ENCODE data around the gene ART1. TPM values are rescaled to one million over a fixed set of nuclear protein-coding genes. Genes with fewer than 3 reads are reported as not detected.

ART1 gene
- total RNA-seq, 1 experiment from 2014 or later = not detected

DNA sequence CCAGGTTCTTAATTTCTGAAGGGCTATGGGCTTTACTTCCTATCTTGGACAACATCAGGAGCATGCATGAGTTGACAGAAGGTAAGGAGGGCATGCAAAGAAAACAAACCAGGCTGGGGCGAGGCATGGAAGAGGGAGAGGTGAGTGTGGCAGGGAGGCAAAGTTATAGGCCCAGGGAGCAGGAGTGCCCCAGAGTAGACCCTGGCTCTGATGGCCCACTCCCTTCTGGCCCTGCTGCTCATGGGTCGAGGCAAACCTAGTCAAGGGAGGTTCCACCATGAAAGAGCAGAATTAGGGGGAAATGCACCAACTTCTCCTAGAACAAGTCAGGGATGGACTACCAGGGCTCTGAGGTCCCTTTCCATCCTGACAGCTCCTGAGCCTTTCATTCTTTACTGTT is 16.0 kb downstream of the ART1 start:
- Histone ChIP-seq H2BK120ac (ENCODE audit: low read depth, low read length, poor library complexity, severe bottlenecking) (no peak overlapping the region), H2BK5ac (ENCODE audit: insufficient read length, low read length) (no peak overlapping the region), H3K27me3 (ENCODE audit: insufficient read depth, low read length) (no peaks in the 10 kb centered on the region), H2AFZ (ENCODE audit: low read length) (no peak overlapping the region), H3K27ac (ENCODE audit: insufficient read length, low read depth, low read length) (no peak overlapping the region), H4K91ac (ENCODE audit: insufficient read length, low read depth, low read length) (no peak overlapping the region), H3K9me3 (ENCODE audit: control insufficient read depth, low read depth, low read length) (no peaks in the 10 kb centered on the region), H3K4ac (ENCODE audit: low read depth, low read length) (no peak overlapping the region), H3K23me2 (ENCODE audit: insufficient read length, low read depth, low read length, poor library complexity, severe bottlenecking) (no peaks in the 10 kb centered on the region), H3K9ac (ENCODE audit: extremely low read depth, insufficient read length, low read length) (no peak overlapping the region), H2BK20ac (ENCODE audit: low read depth, low read length, poor library complexity, severe bottlenecking) (no peak overlapping the region), H4K5ac (ENCODE audit: insufficient read length, low read depth, low read length) (no peak overlapping the region), H3T11ph (ENCODE audit: low read length) (no peak overlapping the region), H2BK12ac (ENCODE audit: insufficient read length, low read depth, low read length) (no peak overlapping the region), H2BK15ac (ENCODE audit: low read depth, low read length) (no peak overlapping the region), H3K14ac (ENCODE audit: insufficient read depth, low read length) (no peak overlapping the region), H4K20me1 (ENCODE audit: control insufficient read depth, insufficient read depth, insufficient read length) (no peaks in the 10 kb centered on the region), H4K8ac (replicated peaks; ENCODE audit: insufficient read length, low read depth, low read length) (no peak overlapping the region), H3K79me1 (ENCODE audit: insufficient read depth, low read depth, low read length, poor library complexity, severe bottlenecking) (no peaks in the 10 kb centered on the region), H3K18ac (ENCODE audit: insufficient read length, low read depth, low read length) (no peak overlapping the region), H3K56ac (ENCODE audit: insufficient read length, low read depth, low read length) (no peak overlapping the region), H3K4me1 (ENCODE audit: insufficient read depth, low read length) (no peaks in the 10 kb centered on the region), H3K79me2 (ENCODE audit: insufficient read depth, low read length) (no peaks in the 10 kb centered on the region), H2AK5ac (ENCODE audit: insufficient read length, low read length) (no peak overlapping the region), H3K23ac (ENCODE audit: insufficient read length, low read depth, low read length) (no peak overlapping the region), H3K4me2 (ENCODE audit: insufficient read depth, insufficient read length, low read length) (no peak overlapping the region)
- Mint-ChIP-seq H3K4me3 (no peak overlapping the region), H3K27ac (no peak overlapping the region), H3K4me1 (no peaks in the 10 kb centered on the region), H3K36me3 (ENCODE audit: insufficient read depth in 1 of 3, low read depth in 3 of 3) (peaks cover 0 to 18% (median 1%) of the 10 kb centered on the region in 3 experiments; a peak in 3 of 7 replicates), H3K9me3 (peaks cover 0 to 3% of the 10 kb centered on the region in 2 experiments; a peak in 2 of 5 replicates), H3K27me3 (ENCODE audit: low read depth) (peaks cover 3% of the 10 kb centered on the region; the same call in 1 of the 2 replicates)
- no peak for DNase-seq
- WGBS (ENCODE audit: extremely low coverage, insufficient read length, low lambda C conversion rate) = no CpG with 5 or more reads among the region's 2 CpGs
- TF ChIP-seq, protein P1, sequence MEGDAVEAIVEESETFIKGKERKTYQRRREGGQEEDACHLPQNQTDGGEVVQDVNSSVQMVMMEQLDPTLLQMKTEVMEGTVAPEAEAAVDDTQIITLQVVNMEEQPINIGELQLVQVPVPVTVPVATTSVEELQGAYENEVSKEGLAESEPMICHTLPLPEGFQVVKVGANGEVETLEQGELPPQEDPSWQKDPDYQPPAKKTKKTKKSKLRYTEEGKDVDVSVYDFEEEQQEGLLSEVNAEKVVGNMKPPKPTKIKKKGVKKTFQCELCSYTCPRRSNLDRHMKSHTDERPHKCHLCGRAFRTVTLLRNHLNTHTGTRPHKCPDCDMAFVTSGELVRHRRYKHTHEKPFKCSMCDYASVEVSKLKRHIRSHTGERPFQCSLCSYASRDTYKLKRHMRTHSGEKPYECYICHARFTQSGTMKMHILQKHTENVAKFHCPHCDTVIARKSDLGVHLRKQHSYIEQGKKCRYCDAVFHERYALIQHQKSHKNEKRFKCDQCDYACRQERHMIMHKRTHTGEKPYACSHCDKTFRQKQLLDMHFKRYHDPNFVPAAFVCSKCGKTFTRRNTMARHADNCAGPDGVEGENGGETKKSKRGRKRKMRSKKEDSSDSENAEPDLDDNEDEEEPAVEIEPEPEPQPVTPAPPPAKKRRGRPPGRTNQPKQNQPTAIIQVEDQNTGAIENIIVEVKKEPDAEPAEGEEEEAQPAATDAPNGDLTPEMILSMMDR (conservative IDR thresholded peaks at IDR 0.05) = no peak
